Measurements from ENCODE around the gene RNF187.
A peak's percentile ranks its signal among the peaks of the same experiment; 100 is the strongest.

RNF187 gene

GRCh38 chr1:228508840-228509415 is 21.7 kb downstream of the RNF187 start:
- DNase-seq (ENCODE audit: low read depth): no peak

- no peak for DNase-seq (ENCODE audit: low read depth)
These were observed 23.1 kb downstream of the RNF187 start for GRCh38 chr1:228510101-228510802.

GRCh38 chr1:228510803-228511413 is 23.7 kb downstream of the RNF187 start:
- DNase-seq (ENCODE audit: low read depth): no peak

- DNase-seq (ENCODE audit: low read depth): no peak
These were observed 24.6 kb downstream of the RNF187 start for GRCh38 chr1:228511546-228512445.

GRCh38 chr1:228512781-228513198 is 25.6 kb downstream of the RNF187 start:
- no peak for DNase-seq (ENCODE audit: low read depth)

- no peak for DNase-seq (ENCODE audit: low read depth)
These were observed 26.2 kb downstream of the RNF187 start for GRCh38 chr1:228513236-228513900.

GRCh38 chr1:228514421-228514820 is 27.2 kb downstream of the RNF187 start:
- no peak for DNase-seq (ENCODE audit: low read depth)

- peak; percentile 18 for DNase-seq (ENCODE audit: low read depth)
These were observed 28.1 kb downstream of the RNF187 start for GRCh38 chr1:228515200-228515834.

- DNase-seq (ENCODE audit: low read depth): no peak
These were observed 30.5 kb downstream of the RNF187 start for GRCh38 chr1:228517655-228518054.

- no peak for DNase-seq (ENCODE audit: low read depth)
These were observed 40.4 kb downstream of the RNF187 start for GRCh38 chr1:228527596-228527995.

GRCh38 chr1:228528612-228529011 is 41.4 kb downstream of the RNF187 start:
- DNase-seq (ENCODE audit: low read depth): no peak

- DNase-seq (ENCODE audit: low read depth): no peak
These were observed 43.0 kb downstream of the RNF187 start for GRCh38 chr1:228530086-228530758.

- DNase-seq (ENCODE audit: low read depth): no peak
These were observed 44.0 kb downstream of the RNF187 start for GRCh38 chr1:228530951-228531731.

- no peak for DNase-seq (ENCODE audit: low read depth)
These were observed 51.6 kb downstream of the RNF187 start for GRCh38 chr1:228538831-228539230.

GRCh38 chr1:228540161-228540917 is 53.2 kb downstream of the RNF187 start:
- DNase-seq (ENCODE audit: low read depth): no peak

GRCh38 chr1:228541725-228542124 is 54.5 kb downstream of the RNF187 start:
- no peak for DNase-seq (ENCODE audit: low read depth)

- no peak for DNase-seq (ENCODE audit: low read depth)
These were observed 55.2 kb downstream of the RNF187 start for GRCh38 chr1:228542376-228542775.

GRCh38 chr1:228542981-228543380 is 55.8 kb downstream of the RNF187 start:
- no peak for DNase-seq (ENCODE audit: low read depth)

- DNase-seq (ENCODE audit: low read depth): no peak
These were observed 56.2 kb downstream of the RNF187 start for GRCh38 chr1:228543396-228543795.
